NCI-H1048 (cell line): Measurements from ENCODE around the gene GABBR2.

ENCODE experiments used
- DNase-seq: peaks from one replicate; lab custom pipeline; 2025; lab: John Stamatoyannopoulos, UW

Gene GABBR2

GRCh38 chr9:98402019-98402840 is 306.5 kb downstream of the GABBR2 start:
- no peak for DNase-seq

- no peak for DNase-seq
Observed at GRCh38 chr9:98401140-98402018, 307.4 kb downstream of the GABBR2 start.

- no peak for DNase-seq
Observed at GRCh38 chr9:98399950-98400683, 308.6 kb downstream of the GABBR2 start.

- no peak for DNase-seq
Observed at GRCh38 chr9:98396656-98397055, 312.1 kb downstream of the GABBR2 start.

GRCh38 chr9:98396236-98396635 is 312.5 kb downstream of the GABBR2 start:
- no peak for DNase-seq

GRCh38 chr9:98391867-98392266 is 316.9 kb downstream of the GABBR2 start:
- DNase-seq = no peak

GRCh38 chr9:98391406-98391805 is 317.3 kb downstream of the GABBR2 start:
- no peak for DNase-seq

GRCh38 chr9:98385751-98386150 is 323.0 kb downstream of the GABBR2 start:
- no peak for DNase-seq

GRCh38 chr9:98383758-98384157 is 325.0 kb downstream of the GABBR2 start:
- DNase-seq = no peak

- DNase-seq = no peak
Observed at GRCh38 chr9:98381311-98382103, 327.2 kb downstream of the GABBR2 start.

- no peak for DNase-seq
Observed at GRCh38 chr9:98380065-98380681, 328.6 kb downstream of the GABBR2 start.

- no peak for DNase-seq
Observed at GRCh38 chr9:98379572-98379971, 329.2 kb downstream of the GABBR2 start.

GRCh38 chr9:98378794-98379193 is 329.9 kb downstream of the GABBR2 start:
- no peak for DNase-seq

GRCh38 chr9:98378206-98378780 is 330.4 kb downstream of the GABBR2 start:
- DNase-seq = no peak

GRCh38 chr9:98375138-98375726 is 333.5 kb downstream of the GABBR2 start:
- no peak for DNase-seq

GRCh38 chr9:98374385-98375051 is 334.2 kb downstream of the GABBR2 start:
- no peak for DNase-seq

GRCh38 chr9:98373609-98374008 is 335.1 kb downstream of the GABBR2 start:
- DNase-seq = no peak

- no peak for DNase-seq
Observed at GRCh38 chr9:98372077-98372836, 336.5 kb downstream of the GABBR2 start.

GRCh38 chr9:98370976-98371315 is 337.8 kb downstream of the GABBR2 start:
- DNase-seq = no peak
